ENCODE data around the gene LAMA2.

LAMA2 gene

DNA sequence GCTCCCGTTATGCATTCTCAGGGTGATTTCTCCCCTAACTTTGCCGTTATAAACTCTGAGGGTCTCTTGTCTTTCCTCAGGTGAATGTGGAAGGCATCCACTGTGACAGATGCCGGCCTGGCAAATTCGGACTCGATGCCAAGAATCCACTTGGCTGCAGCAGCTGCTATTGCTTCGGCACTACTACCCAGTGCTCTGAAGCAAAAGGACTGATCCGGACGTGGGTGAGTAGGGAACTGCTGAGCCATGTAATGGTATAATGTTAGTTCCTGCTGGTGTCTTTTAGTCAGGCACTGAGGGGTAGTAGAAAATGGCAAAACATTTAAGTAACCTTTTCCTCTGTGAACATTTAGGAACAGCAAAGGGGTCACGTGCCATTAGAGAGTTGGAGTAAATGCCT lies 431.6 kb downstream of the LAMA2 start:
- Histone ChIP-seq H3K4me1 (ENCODE audit: insufficient read depth, low read length, severe bottlenecking) (no peaks in the 10 kb centered on the region), H3K9me3 (ENCODE audit: low read length) (no peaks in the 10 kb centered on the region), H3K36me3 (ENCODE audit: insufficient read depth, low read length) (no peaks in the 10 kb centered on the region), H2AFZ (ENCODE audit: low read length) (no peak overlapping the region), H3K79me2 (ENCODE audit: insufficient read depth, low read length) (no peaks in the 10 kb centered on the region), H3K27me3 (ENCODE audit: insufficient read depth, low read length) (no peaks in the 10 kb centered on the region), H3K9me2 (ENCODE audit: low read depth, low read length) (no peaks in the 10 kb centered on the region), H4K20me1 (ENCODE audit: insufficient read depth, low read length) (no peaks in the 10 kb centered on the region), H3K4me2 (ENCODE audit: low read length) (no peak overlapping the region), H3K9ac (ENCODE audit: low read length) (no peak overlapping the region), H3K4me3 (ENCODE audit: low read depth, low read length, poor library complexity, severe bottlenecking) (no peak overlapping the region), H3F3A (ENCODE audit: insufficient read depth, low read length) (no peaks in the 10 kb centered on the region), H3K27ac (ENCODE audit: low read depth, low read length, poor library complexity, severe bottlenecking) (no peak overlapping the region)
- TF ChIP-seq EZH2 (IDR thresholded peaks at IDR 0.05; ENCODE audit: borderline replicate concordance, low read length), result no peak
- TF ChIP-seq, protein P1, sequence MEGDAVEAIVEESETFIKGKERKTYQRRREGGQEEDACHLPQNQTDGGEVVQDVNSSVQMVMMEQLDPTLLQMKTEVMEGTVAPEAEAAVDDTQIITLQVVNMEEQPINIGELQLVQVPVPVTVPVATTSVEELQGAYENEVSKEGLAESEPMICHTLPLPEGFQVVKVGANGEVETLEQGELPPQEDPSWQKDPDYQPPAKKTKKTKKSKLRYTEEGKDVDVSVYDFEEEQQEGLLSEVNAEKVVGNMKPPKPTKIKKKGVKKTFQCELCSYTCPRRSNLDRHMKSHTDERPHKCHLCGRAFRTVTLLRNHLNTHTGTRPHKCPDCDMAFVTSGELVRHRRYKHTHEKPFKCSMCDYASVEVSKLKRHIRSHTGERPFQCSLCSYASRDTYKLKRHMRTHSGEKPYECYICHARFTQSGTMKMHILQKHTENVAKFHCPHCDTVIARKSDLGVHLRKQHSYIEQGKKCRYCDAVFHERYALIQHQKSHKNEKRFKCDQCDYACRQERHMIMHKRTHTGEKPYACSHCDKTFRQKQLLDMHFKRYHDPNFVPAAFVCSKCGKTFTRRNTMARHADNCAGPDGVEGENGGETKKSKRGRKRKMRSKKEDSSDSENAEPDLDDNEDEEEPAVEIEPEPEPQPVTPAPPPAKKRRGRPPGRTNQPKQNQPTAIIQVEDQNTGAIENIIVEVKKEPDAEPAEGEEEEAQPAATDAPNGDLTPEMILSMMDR (IDR thresholded peaks at IDR 0.05; ENCODE audit: low read length), result no peak

DNA sequence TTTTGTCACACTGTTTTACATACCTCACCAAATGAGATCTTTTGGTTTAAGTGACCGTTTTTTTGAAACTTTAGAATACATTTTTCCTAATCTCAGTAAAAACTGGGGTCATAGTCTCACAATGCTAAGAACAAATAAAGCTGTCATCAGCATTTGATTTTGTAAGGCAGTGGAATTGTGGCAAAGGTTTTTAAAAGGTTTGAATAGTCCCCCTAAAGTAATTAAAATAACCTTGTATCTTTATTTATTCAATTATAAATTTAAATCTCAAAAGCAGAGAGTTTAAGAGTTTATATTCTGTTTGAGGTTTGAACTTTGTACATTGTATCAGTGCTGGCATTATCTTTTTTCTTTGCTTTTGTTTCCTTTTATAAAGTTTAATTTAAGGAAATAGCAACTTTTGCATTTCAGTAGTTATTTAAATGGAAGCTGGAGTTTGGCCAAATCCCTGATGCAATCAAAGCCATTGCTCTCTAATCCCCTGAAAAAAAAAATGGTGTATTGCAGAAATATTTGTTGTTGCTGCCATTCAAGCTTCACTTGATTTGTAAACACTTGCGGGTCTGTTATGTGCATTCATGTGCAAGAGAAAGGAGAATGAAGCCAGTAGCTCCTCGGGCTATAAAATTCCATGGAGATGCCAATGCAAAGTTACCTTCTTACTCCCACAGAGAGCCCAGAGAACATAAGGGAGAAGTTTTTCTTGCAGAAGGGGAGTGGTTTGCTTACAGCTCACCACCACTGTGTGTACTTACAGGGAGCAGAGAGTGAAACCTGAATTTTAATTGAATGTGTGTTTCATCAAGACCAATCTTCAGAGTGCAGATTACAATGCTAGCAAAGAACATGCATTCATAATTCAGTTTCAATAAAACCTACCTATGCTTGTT lies 435.2 kb downstream of the LAMA2 start:
- Histone ChIP-seq H4K20me1 (ENCODE audit: insufficient read depth, low read length) (no peaks in the 10 kb centered on the region), H3K4me3 (ENCODE audit: low read depth, low read length, poor library complexity, severe bottlenecking) (no peak overlapping the region), H3F3A (ENCODE audit: insufficient read depth, low read length) (no peaks in the 10 kb centered on the region), H2AFZ (ENCODE audit: low read length) (no peak overlapping the region), H3K4me2 (ENCODE audit: low read length) (no peak overlapping the region), H3K27me3 (ENCODE audit: insufficient read depth, low read length) (no peaks in the 10 kb centered on the region), H3K9ac (ENCODE audit: low read length) (no peak overlapping the region), H3K36me3 (ENCODE audit: insufficient read depth, low read length) (no peaks in the 10 kb centered on the region), H3K9me3 (ENCODE audit: low read length) (no peaks in the 10 kb centered on the region), H3K9me2 (ENCODE audit: low read depth, low read length) (no peaks in the 10 kb centered on the region), H3K79me2 (ENCODE audit: insufficient read depth, low read length) (no peaks in the 10 kb centered on the region), H3K27ac (ENCODE audit: low read depth, low read length, poor library complexity, severe bottlenecking) (no peak overlapping the region), H3K4me1 (ENCODE audit: insufficient read depth, low read length, severe bottlenecking) (no peaks in the 10 kb centered on the region)
- TF ChIP-seq, protein P1 (IDR thresholded peaks at IDR 0.05; ENCODE audit: low read length), result no peak
- TF ChIP-seq EZH2 (IDR thresholded peaks at IDR 0.05; ENCODE audit: borderline replicate concordance, low read length), result no peak

DNA sequence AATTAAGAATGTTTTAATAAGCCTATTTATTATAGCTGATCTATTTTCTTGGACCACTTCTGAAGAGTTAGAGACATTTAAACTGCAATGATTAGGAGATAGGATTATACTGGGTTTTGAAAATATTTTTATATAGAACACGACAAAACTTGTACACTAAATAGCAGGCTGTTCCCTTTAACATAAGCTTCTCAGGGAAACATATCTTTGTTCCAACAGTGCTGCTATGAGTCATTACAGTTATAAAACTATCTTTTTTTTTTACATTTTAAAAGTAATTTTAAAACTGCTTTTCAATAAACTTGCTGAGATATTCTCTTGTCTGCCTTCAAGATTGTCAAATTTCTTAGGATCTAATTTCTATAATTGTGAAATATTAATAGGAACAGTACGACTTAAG lies 438.0 kb downstream of the LAMA2 start:
- Histone ChIP-seq H4K20me1 (ENCODE audit: insufficient read depth, low read length) (no peaks in the 10 kb centered on the region), H3K27ac (ENCODE audit: low read depth, low read length, poor library complexity, severe bottlenecking) (no peak overlapping the region), H3K36me3 (ENCODE audit: insufficient read depth, low read length) (no peaks in the 10 kb centered on the region), H2AFZ (ENCODE audit: low read length) (no peak overlapping the region), H3K9ac (ENCODE audit: low read length) (no peak overlapping the region), H3K27me3 (ENCODE audit: insufficient read depth, low read length) (no peaks in the 10 kb centered on the region), H3K9me3 (ENCODE audit: low read length) (no peaks in the 10 kb centered on the region), H3K79me2 (ENCODE audit: insufficient read depth, low read length) (no peaks in the 10 kb centered on the region), H3K9me2 (ENCODE audit: low read depth, low read length) (no peaks in the 10 kb centered on the region), H3K4me1 (ENCODE audit: insufficient read depth, low read length, severe bottlenecking) (no peaks in the 10 kb centered on the region), H3K4me2 (ENCODE audit: low read length) (no peak overlapping the region), H3F3A (ENCODE audit: insufficient read depth, low read length) (no peaks in the 10 kb centered on the region), H3K4me3 (ENCODE audit: low read depth, low read length, poor library complexity, severe bottlenecking) (no peak overlapping the region)
- no peak for TF ChIP-seq EZH2 (IDR thresholded peaks at IDR 0.05; ENCODE audit: borderline replicate concordance, low read length)
- TF ChIP-seq, protein P1 (IDR thresholded peaks at IDR 0.05; ENCODE audit: low read length), result no peak
